Renal pelvis (tissue), 4 donors: Measurements from ENCODE around the gene ERCC1. TPM values are rescaled to one million over a fixed set of nuclear protein-coding genes. Genes with fewer than 3 reads are reported as not detected.

Source experiments
- DNase-seq: peaks from one replicate; pipeline ENCODE4 v3.0.0-alpha.2; 2013
- polyA plus RNA-seq, 3 donors: library from polyadenylated mRNA; unstranded; fragments of 120-200 nt; gene quantifications; one replicate each; pipeline ENCODE4 v1.2.1, GENCODE V29; 2013; ENCODE audit not compliant: insufficient read length in 3 of 3

ERCC1 gene
- polyA plus RNA-seq, 3 donors, result 83.0 to 97.5 (median 89.9) TPM

GRCh38 chr19:45376045-45376724 lies 47.5 kb downstream of the ERCC1 start:
- peak; percentile 67 for DNase-seq

GRCh38 chr19:45370410-45371204 lies 53.1 kb downstream of the ERCC1 start, which contains the start of gene ERCC2:
TSS of gene ERCC2 (minus strand) at chr19:45370573. CDS start at chr19:45370540, 33 bp downstream.
- peak; percentile 99 for DNase-seq

DNA sequence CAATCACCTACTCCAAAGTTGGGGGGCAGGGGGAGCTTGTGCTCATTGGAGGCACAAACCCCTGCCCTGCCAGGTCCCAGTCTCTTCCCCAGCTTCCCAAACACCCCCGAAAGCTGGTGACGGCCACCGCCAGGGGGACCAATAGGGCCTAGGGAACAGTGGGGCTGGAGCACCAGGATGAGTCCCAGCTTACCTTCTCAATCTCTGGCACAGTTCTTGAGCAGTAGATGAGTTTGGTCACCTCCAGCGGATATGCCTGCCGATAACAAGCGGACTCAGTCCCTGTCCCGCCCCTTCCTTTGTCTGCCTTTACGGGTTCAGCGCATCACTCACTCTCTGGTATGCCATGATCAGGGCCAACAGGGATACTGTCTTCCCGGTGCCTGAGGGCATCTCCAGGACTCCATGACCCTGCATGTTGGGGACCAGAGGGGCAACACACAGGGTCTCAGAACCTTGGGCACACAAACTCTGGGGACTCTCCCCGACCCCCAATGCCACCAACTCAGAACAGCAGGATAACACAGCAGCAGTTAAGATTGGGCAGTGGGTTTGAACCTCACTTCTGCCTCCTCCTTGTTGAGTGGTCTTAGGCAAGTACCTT lies 54.9 kb downstream of the ERCC1 start:
- no peak for DNase-seq

- no peak for DNase-seq
These were observed 55.6 kb downstream of the ERCC1 start for GRCh38 chr19:45368127-45368526.

DNA sequence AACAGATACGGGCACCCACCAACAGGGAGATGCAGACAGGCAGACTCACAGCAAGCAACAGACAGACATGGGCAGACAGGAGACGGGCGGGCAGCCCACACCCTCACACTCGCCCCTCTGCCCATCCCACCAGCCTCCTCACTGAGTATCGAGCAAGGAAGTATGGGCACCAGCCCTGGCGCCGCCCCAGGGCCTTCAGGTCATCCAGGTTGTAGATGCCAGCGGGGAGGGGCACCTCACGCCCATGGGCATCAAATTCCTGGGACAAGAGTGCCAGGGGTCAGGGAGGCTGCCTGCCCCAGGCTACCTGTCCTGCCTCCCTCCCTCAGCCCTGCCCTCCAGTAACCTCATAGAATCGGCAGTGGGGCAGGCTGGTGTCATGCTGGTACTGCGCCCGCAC lies 59.0 kb downstream of the ERCC1 start:
- DNase-seq, result no peak

- no peak for DNase-seq
These were observed 59.8 kb downstream of the ERCC1 start for GRCh38 chr19:45363861-45364459.

DNA sequence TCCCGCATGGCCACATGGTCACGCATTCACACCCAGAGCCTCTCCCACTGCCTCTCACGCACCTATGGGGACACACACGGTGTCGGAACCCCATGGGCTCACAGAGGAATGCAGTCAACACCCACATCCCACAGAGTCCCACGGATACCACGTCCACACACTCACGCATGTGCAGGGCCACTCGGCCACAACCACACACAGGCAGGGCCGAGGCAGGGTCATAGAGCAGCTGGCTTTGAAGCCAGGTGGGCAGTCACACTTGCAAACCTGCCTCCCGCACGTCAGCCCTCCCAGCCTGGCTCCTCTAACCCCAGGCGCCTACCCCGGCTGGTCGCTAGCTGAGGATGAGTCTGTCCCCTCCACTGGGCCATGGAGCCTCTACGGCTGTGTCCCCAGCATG lies 61.4 kb downstream of the ERCC1 start:
- DNase-seq, result no peak

- no peak for DNase-seq
These were observed 62.1 kb downstream of the ERCC1 start for GRCh38 chr19:45361608-45362007.

DNA sequence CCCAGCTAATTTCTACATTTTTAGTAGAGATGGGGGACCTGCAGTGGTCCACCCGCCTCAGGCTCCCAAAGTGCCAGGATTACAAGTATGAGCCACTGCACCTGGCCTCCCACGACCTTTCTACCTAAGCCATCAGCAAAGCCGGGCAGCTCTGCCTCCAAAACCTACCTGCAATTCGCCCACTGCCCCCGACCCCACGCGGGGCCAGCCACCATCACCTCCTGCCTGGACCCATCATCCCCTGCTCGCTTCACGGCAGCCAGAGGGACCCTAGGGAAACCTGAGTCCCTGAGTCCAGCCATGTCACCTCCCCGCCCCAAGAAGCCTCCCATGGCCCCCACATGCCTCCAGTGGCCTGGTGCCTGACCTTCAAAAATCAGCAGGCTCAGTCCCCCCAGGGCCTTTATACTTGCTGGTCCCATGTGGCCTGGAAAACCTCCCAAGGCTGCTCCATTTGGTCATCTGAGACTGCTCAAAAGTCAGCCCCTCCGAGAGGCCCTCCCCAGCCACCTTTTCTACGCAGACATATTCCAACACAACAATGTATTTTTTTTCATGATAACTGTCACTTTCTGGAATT lies 65.4 kb downstream of the ERCC1 start:
- DNase-seq, result no peak

- no peak for DNase-seq
These were observed 66.3 kb downstream of the ERCC1 start for GRCh38 chr19:45357445-45357783.

Other genes starting within 250 kb of the ERCC1 start
- 10 to 100 TPM; 42.6 to 52.3 (median 48.0) TPM for gene TRAPPC6A, start 245.7 kb downstream of the ERCC1 start, polyA plus RNA-seq
- gene BLOC1S3, start 245.1 kb downstream of the ERCC1 start, polyA plus RNA-seq, result 1 to 10 TPM; 9.1 to 10.0 (median 9.5) TPM
- gene EXOC3L2, start 178.5 kb downstream of the ERCC1 start, polyA plus RNA-seq, result 10 to 100 TPM; 11.0 to 13.7 (median 11.6) TPM
- 10 to 100 TPM; 38.2 to 42.7 (median 40.4) TPM for gene MARK4, start 172.6 kb downstream of the ERCC1 start, polyA plus RNA-seq
- 1 to 10 TPM in 1 of 3 donors, under 1 TPM in 2; 0.22 to 1.7 (median 0.44) TPM for gene CKM, start 101.0 kb downstream of the ERCC1 start, polyA plus RNA-seq
- 1 to 10 TPM; 2.1 to 3.0 (median 2.3) TPM for gene KLC3, start 83.2 kb downstream of the ERCC1 start, polyA plus RNA-seq
- gene ERCC2, start 53.3 kb downstream of the ERCC1 start, polyA plus RNA-seq, result 10 to 100 TPM; 35.3 to 42.2 (median 40.8) TPM
- 10 to 100 TPM in 2 of 3 donors, 1 to 10 TPM in 1; 9.0 to 12.3 (median 10.9) TPM for gene PPP1R13L, start 18.8 kb downstream of the ERCC1 start, polyA plus RNA-seq
- gene POLR1G, start 17.3 kb downstream of the ERCC1 start, polyA plus RNA-seq, result 1 to 10 TPM; 3.8 to 6.0 (median 5.4) TPM
- 10 to 100 TPM in 2 of 3 donors, 1 to 10 TPM in 1; 9.8 to 13.1 (median 11.1) TPM for gene FOSB, start 44.1 kb upstream of the ERCC1 start, polyA plus RNA-seq
- 1 to 10 TPM; 5.0 to 8.3 (median 8.2) TPM for gene RTN2, start 73.1 kb upstream of the ERCC1 start, polyA plus RNA-seq
- under 1 TPM; 0.13 to 0.68 (median 0.56) TPM for gene PPM1N, start 74.5 kb upstream of the ERCC1 start, polyA plus RNA-seq
- gene VASP, start 83.6 kb upstream of the ERCC1 start, polyA plus RNA-seq, result 10 to 100 TPM; 44.9 to 48.7 (median 47.1) TPM
- gene OPA3, start 160.9 kb upstream of the ERCC1 start, polyA plus RNA-seq, result 10 to 100 TPM in 2 of 3 donors, 1 to 10 TPM in 1; 9.9 to 12.6 (median 12.4) TPM
- 1 to 10 TPM; 3.7 to 5.6 (median 3.8) TPM for gene GPR4, start 178.3 kb upstream of the ERCC1 start, polyA plus RNA-seq
- gene EML2, start 215.5 kb upstream of the ERCC1 start, polyA plus RNA-seq, result 10 to 100 TPM; 19.8 to 25.9 (median 24.9) TPM
- under 1 TPM; 0.48 to 0.81 (median 0.52) TPM for gene GIPR, start 244.3 kb upstream of the ERCC1 start, polyA plus RNA-seq